HepG2 (cell line): ENCODE measurements around the gene HNRNPM. TPM values are rescaled to one million over a fixed set of nuclear protein-coding genes. Genes with fewer than 3 reads are reported as not detected.
A peak's percentile ranks its signal among the peaks of the same experiment; 100 is the strongest.

Experiments
- EED ChIP-seq: sonication (generic); formaldehyde crosslinking; IDR thresholded peaks from 2 replicates; pipeline ENCODE4 v1.5.0; 2020; ENCODE audit warnings: mild to moderate bottlenecking, missing genetic modification reagents
- HOXA3 ChIP-seq: sonication (generic); formaldehyde crosslinking; IDR thresholded peaks from 2 replicates; pipeline ENCODE4 v1.5.0; 2020; ENCODE audit warnings: missing genetic modification reagents
- ISL2 ChIP-seq: sonication (generic); formaldehyde crosslinking; IDR thresholded peaks from 2 replicates; pipeline ENCODE4 v1.5.0; 2020; ENCODE audit warnings: missing genetic modification reagents
- KLF6 ChIP-seq: IDR thresholded peaks from 2 replicates; pipeline ENCODE4 v1.8.0; 2016; ENCODE audit warnings: missing biosample characterization, missing genetic modification reagents
- LCORL ChIP-seq, 2 experiments: fragments of 450-650 bp in 1 of 2; sonication (generic) in 1 of 2; formaldehyde crosslinking in 1 of 2; IDR thresholded peaks; 2 replicates each; pipeline versions ENCODE4 v1.5.0 to v1.6.1; 2017 to 2020; ENCODE audit warnings: antibody characterized with exemption in 1 of 2, missing genetic modification reagents in 1 of 2
- NCOA2 ChIP-seq: sonication (generic); formaldehyde crosslinking; IDR thresholded peaks from 2 replicates; pipeline ENCODE4 v1.8.0; 2022; ENCODE audit warnings: inconsistent platforms
- REL ChIP-seq: sonication (generic); formaldehyde crosslinking; conservative IDR thresholded peaks from 2 replicates; pipeline ENCODE4 v1.8.0; 2022; ENCODE audit warnings: mild to moderate bottlenecking, missing genetic modification reagents, moderate library complexity
- RFX5 ChIP-seq: IDR thresholded peaks from 2 replicates; pipeline ENCODE4 v1.6.1; 2011; ENCODE audit warnings: low read depth, low read length, improper control_type of control experiment
- SAP130 ChIP-seq: IDR thresholded peaks from 2 replicates; pipeline ENCODE4 v1.6.1; 2016; ENCODE audit warnings: low read depth
- SIX4 ChIP-seq: sonication (generic); formaldehyde crosslinking; IDR thresholded peaks from 2 replicates; pipeline ENCODE4 v1.4.0; 2020; ENCODE audit warnings: missing genetic modification reagents
- ZNF101 ChIP-seq: sonication (generic); formaldehyde crosslinking; IDR thresholded peaks from 2 replicates; pipeline ENCODE4 v1.4.0; 2020; ENCODE audit warnings: mild to moderate bottlenecking, low read depth, missing genetic modification reagents, borderline replicate concordance
- ZNF747 ChIP-seq: sonication (generic); formaldehyde crosslinking; IDR thresholded peaks from 2 replicates; pipeline ENCODE4 v1.8.1; 2023; ENCODE audit warnings: missing genetic modification reagents, mild to moderate bottlenecking, borderline replicate concordance
- ZNF782 ChIP-seq: sonication (generic); formaldehyde crosslinking; IDR thresholded peaks from 2 replicates; pipeline ENCODE4 v1.4.0; 2020; ENCODE audit warnings: missing genetic modification reagents, mild to moderate bottlenecking, borderline replicate concordance
- polyA plus RNA-seq, 8 experiments: library from polyadenylated mRNA; depleted of rRNA in 3 of 8; stranded (reverse) in 7 of 8; unstranded in 1 of 8; fragments of >200 nt; fragmentation: Illumina TruSeq in 4 of 8; extraction: Trizol in 4 of 8; gene quantifications; 2 replicates each; pipeline versions ENCODE4 v1.2.1 to v1.2.3, GENCODE V29; 2011 to 2016; ENCODE audit warnings: low read depth in 4 of 8, missing spikeins in 1 of 8, mixed read lengths in 1 of 8; ENCODE audit not compliant: insufficient read depth in 1 of 8
- total RNA-seq, 5 experiments: library from RNA; depleted of rRNA; stranded (reverse); fragments of >200 nt; fragmentation: Illumina TruSeq; extraction: Trizol; gene quantifications; 2 replicates each; pipeline ENCODE4 v1.2.3, GENCODE V29; 2016; ENCODE audit warnings: low read depth in 1 of 5
- TF ChIP-seq, protein P1 (sequence below): sonication (generic); formaldehyde crosslinking; IDR thresholded peaks from 2 replicates; pipeline ENCODE4 v1.8.0; 2022; ENCODE audit warnings: mild to moderate bottlenecking, missing genetic modification reagents, moderate library complexity
- TF ChIP-seq, protein P2 (sequence below): sonication (generic); formaldehyde crosslinking; IDR thresholded peaks from 2 replicates; pipeline ENCODE4 v1.9.0; 2022; ENCODE audit warnings: missing genetic modification reagents, mild to moderate bottlenecking, borderline replicate concordance
- TF ChIP-seq, protein P3 (sequence below): IDR thresholded peaks from 2 replicates; pipeline ENCODE4 v1.6.1; 2016; ENCODE audit warnings: missing genetic modification reagents, missing compliant biosample characterization
- TF ChIP-seq, protein P4 (sequence below): sonication (generic); formaldehyde crosslinking; IDR thresholded peaks from 2 replicates; pipeline ENCODE4 v1.4.0; 2020; ENCODE audit warnings: missing genetic modification reagents, mild to moderate bottlenecking, borderline replicate concordance
- TF ChIP-seq, protein P5 (sequence below): sonication (generic); formaldehyde crosslinking; IDR thresholded peaks from 2 replicates; pipeline ENCODE4 v1.4.0; 2020; ENCODE audit warnings: mild to moderate bottlenecking, missing genetic modification reagents
- TF ChIP-seq, protein P6 (sequence below): sonication (generic); formaldehyde crosslinking; IDR thresholded peaks from 2 replicates; pipeline ENCODE4 v1.8.0; 2022; ENCODE audit warnings: missing genetic modification reagents, mild to moderate bottlenecking, inconsistent platforms, borderline replicate concordance
- TF ChIP-seq, protein P7 (sequence below), 2 experiments: sonication (generic) in 1 of 2; formaldehyde crosslinking in 1 of 2; IDR thresholded peaks; 2 replicates each; pipeline versions ENCODE4 v1.4.0 to v1.6.1; 2018 to 2020; ENCODE audit warnings: missing genetic modification reagents in 2 of 2, borderline replicate concordance in 1 of 2, low read depth in 1 of 2, mild to moderate bottlenecking in 1 of 2, missing biosample characterization in 1 of 2

HNRNPM gene
- total and polyA plus RNA-seq, 2 of the 13 experiments (the other 11 are each of a cell fraction or from before 2014, with no cell fraction given): 56.7 to 102 TPM

DNA sequence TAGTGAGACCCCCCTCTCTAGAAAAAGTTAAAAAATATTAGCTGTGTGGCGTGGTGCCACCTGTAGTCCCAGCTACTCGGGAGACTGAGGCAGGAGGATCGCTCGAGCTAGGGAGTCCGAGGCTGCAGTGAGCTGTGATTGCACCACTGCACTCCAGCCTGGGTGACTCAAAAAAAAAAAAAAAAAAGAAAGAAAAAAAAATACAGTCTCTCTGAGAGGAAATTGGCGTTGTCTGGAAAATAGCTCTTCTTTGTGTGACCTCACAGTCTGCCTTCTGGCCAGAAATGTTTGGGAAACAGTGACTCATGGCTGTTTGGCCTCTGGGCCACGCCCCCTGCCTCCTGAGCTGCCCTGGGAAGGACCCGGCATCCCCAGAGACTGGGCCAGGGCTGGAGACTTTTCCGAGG, 21.0 kb upstream of the HNRNPM start (continued):
- TF ChIP-seq, protein P1, sequence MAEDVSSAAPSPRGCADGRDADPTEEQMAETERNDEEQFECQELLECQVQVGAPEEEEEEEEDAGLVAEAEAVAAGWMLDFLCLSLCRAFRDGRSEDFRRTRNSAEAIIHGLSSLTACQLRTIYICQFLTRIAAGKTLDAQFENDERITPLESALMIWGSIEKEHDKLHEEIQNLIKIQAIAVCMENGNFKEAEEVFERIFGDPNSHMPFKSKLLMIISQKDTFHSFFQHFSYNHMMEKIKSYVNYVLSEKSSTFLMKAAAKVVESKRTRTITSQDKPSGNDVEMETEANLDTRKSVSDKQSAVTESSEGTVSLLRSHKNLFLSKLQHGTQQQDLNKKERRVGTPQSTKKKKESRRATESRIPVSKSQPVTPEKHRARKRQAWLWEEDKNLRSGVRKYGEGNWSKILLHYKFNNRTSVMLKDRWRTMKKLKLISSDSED: no peak
- TF ChIP-seq ZNF782 (CRISPR knock-in tag): no peak
- TF ChIP-seq, protein P2, sequence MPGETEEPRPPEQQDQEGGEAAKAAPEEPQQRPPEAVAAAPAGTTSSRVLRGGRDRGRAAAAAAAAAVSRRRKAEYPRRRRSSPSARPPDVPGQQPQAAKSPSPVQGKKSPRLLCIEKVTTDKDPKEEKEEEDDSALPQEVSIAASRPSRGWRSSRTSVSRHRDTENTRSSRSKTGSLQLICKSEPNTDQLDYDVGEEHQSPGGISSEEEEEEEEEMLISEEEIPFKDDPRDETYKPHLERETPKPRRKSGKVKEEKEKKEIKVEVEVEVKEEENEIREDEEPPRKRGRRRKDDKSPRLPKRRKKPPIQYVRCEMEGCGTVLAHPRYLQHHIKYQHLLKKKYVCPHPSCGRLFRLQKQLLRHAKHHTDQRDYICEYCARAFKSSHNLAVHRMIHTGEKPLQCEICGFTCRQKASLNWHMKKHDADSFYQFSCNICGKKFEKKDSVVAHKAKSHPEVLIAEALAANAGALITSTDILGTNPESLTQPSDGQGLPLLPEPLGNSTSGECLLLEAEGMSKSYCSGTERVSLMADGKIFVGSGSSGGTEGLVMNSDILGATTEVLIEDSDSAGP: 0 out of 2 replicates have a peak, but pooled peaks have one; percentile 33
- no peak for TF ChIP-seq KLF6 (CRISPR knock-in tag)
- no peak for TF ChIP-seq ZNF101 (CRISPR knock-in tag)
- peak; percentile 31; the same call in 1 of the 2 replicates for TF ChIP-seq LCORL (IDR thresholded peaks at IDR 0.05)
- peak; percentile 69 for TF ChIP-seq LCORL (CRISPR knock-in tag; IDR thresholded peaks at IDR 0.05)
- TF ChIP-seq, protein P3, sequence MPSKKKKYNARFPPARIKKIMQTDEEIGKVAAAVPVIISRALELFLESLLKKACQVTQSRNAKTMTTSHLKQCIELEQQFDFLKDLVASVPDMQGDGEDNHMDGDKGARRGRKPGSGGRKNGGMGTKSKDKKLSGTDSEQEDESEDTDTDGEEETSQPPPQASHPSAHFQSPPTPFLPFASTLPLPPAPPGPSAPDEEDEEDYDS: 0 out of 2 replicates have a peak, but pooled peaks have one; percentile 46
- peak; percentile 88 for TF ChIP-seq HOXA3 (CRISPR knock-in tag)
- peak; percentile 83 for TF ChIP-seq RFX5
- TF ChIP-seq NCOA2 (CRISPR knock-in tag): 0 out of 2 replicates have a peak, but pooled peaks have one; percentile 12
- TF ChIP-seq REL: no peak
- no peak for TF ChIP-seq ZNF747 (CRISPR knock-in tag)
- TF ChIP-seq SAP130: peak; percentile 68; the same call in 1 of the 2 replicates
- TF ChIP-seq, protein P4, sequence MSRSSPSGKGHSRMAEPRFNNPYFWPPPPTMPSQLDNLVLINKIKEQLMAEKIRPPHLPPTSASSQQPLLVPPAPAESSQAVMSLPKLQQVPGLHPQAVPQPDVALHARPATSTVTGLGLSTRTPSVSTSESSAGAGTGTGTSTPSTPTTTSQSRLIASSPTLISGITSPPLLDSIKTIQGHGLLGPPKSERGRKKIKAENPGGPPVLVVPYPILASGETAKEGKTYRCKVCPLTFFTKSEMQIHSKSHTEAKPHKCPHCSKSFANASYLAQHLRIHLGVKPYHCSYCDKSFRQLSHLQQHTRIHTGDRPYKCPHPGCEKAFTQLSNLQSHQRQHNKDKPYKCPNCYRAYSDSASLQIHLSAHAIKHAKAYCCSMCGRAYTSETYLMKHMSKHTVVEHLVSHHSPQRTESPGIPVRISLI: peak; percentile 92
- TF ChIP-seq, protein P5, sequence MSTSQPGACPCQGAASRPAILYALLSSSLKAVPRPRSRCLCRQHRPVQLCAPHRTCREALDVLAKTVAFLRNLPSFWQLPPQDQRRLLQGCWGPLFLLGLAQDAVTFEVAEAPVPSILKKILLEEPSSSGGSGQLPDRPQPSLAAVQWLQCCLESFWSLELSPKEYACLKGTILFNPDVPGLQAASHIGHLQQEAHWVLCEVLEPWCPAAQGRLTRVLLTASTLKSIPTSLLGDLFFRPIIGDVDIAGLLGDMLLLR (CRISPR knock-in tag): no peak
- TF ChIP-seq EED: no peak
- TF ChIP-seq, protein P6, sequence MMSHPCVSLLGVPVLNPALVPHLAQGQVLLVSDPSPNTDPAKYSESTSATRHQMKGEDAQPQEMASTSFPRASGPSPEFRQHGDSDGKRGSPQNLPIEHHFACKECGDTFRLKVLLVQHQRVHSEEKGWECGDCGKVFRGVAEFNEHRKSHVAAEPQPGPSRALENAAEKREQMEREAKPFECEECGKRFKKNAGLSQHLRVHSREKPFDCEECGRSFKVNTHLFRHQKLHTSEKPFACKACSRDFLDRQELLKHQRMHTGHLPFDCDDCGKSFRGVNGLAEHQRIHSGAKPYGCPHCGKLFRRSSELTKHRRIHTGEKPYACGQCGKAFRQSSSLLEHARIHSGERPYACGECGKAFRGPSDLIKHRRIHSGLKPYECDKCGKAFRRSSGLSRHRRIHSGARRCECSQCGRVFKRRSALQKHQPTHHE: no peak
- TF ChIP-seq, protein P7, sequence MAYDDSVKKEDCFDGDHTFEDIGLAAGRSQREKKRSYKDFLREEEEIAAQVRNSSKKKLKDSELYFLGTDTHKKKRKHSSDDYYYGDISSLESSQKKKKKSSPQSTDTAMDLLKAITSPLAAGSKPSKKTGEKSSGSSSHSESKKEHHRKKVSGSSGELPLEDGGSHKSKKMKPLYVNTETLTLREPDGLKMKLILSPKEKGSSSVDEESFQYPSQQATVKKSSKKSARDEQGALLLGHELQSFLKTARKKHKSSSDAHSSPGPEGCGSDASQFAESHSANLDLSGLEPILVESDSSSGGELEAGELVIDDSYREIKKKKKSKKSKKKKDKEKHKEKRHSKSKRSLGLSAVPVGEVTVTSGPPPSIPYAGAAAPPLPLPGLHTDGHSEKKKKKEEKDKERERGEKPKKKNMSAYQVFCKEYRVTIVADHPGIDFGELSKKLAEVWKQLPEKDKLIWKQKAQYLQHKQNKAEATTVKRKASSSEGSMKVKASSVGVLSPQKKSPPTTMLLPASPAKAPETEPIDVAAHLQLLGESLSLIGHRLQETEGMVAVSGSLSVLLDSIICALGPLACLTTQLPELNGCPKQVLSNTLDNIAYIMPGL (CRISPR knock-in tag; IDR thresholded peaks at IDR 0.05; ENCODE audit: borderline replicate concordance in 1 of 2, low read depth in 1 of 2): peak in 1 of 2 experiments; percentile 33; a peak in 1 of 4 replicates
- no peak for TF ChIP-seq ISL2 (CRISPR knock-in tag)
- TF ChIP-seq SIX4 (CRISPR knock-in tag): no peak
